MV-4-11 (cell line): Measurements from ENCODE around the gene BMP7.

ENCODE experiments used
- DNase-seq: peaks from one replicate; lab custom pipeline; 2025; lab: John Stamatoyannopoulos, UW

The BMP7 gene

DNA sequence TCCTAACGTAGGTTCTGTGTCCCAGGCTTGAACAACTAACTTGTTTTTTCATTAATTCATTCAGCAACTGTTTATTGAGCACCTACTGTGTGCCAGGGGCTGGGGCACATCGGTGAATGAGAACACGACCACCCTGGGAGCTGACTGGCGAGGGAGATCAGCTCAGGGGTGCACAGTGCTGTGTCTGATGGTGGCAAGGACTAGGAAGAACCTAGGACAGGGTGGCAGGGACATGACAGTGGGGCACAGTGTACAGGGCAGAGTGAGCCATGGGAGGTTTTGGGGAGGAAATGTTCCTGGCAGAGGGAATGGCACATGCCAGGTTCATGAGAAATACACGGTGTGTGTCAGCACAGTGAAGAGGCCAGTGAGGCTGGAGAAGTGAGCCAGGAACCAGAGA is 76.7 kb downstream of the BMP7 start:
- no peak for DNase-seq

DNA sequence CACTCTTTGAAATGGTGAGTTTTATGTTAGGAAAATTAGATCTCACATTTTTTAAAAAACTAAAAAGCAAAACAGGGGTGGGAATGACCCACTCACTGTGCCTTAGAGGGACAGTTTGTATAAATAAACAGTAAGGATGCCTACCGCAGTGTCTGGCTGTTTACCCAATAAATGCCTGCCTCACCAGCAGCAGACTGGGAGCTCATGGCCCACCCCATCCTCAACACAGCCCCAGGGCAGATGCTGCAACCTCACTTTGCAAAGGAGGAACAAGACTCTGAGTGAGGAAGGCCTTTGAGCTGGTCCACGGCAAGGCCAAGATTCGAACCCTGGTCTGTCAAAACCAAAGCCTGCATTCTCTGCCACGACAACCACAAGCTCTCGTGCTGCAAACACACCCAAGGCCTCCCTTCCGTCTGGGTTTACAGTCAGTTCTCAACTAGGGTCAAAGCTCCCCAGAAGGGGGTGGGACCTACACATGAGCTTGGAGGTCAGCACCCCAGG is 77.8 kb downstream of the BMP7 start:
- no peak for DNase-seq

DNA sequence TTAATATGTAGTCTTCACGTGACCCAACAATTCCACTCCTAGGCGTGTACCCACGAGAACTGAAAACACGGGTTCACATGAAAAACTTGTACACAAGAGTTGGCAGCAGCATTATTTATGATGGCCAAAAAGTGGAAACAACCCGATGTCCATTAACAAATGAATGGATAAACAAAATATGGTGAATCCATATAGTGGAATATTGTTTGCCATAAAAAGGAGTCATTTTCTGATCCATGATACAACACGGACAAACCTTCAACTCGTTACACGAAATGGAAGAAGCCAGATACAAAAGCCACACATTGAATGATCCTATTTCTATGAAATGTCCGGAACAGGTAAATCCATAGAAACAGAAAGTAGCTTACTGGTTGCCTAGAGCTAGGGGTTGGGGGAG is 78.4 kb downstream of the BMP7 start:
- DNase-seq, result no peak

DNA sequence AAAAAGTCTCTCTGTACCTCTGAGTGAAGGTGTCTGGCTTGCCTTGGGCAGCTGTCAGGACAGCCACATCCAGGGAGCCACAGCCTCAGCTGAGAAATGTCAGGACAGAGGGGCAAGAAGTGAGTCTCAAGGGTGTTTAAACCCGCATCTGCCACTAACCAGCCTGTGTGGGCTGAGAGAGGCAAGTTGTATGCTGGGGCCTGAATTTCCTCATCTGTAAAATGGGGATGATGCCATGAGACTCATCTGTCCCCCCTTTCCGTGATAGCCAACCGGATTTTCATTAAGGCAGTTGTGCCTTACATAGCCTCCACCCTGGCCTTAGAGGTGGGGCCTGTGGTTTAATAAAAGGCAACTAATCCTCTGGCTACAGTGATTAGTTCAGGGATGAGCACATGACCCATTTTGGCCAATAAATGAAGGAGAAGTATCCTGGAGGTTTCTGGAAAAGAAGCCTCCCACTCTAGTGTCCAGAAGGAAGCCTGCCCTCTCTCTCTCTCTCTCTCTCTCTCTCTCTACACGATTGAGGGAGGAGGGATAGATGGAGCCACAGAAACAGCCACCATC is 79.3 kb downstream of the BMP7 start:
- no peak for DNase-seq

DNA sequence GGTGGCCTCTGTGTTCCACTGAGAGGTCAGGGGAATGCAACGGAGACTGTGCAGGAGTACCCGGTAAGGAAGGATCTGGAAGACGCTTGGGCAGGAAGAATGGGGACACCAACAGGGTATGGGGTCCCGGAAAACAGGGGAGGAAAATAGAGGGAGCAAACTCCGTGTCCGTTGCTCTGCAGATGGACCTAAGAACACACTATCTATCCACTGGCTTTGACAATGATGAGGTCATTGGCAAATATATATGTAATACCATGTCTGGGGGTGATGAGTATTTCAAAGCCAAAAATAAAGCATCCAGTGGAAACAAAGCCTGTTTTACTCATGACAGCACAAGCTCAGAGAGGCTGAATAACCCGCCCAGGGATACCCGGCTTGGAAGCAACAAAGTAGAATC is 80.2 kb downstream of the BMP7 start:
- no peak for DNase-seq

DNA sequence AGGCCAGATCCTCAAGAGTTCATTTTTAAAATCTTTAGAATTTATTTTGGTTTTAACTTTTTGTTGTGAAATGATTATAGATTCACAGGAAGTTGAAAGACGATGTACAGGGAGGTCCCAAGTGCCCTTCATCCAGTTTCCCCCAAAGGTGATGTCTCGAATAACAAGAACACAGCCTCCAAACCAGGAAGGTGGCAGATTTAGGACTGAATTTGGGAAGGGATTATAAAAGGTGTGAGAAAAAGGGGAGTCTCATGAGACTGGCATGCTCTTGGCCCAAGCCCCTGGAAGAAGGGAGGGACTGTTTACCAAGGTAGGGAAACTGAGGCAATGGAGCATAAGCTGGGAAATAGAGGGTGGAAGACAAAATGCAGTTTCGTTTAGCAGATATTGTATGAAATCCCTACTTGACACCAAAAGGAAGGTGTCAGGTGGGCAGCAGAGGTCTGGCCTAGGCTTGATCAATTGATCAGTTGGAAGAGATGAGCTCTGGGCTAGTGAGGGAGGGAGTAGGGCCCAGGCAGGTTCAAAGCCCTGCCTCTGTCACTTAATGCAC is 81.2 kb downstream of the BMP7 start:
- no peak for DNase-seq

DNA sequence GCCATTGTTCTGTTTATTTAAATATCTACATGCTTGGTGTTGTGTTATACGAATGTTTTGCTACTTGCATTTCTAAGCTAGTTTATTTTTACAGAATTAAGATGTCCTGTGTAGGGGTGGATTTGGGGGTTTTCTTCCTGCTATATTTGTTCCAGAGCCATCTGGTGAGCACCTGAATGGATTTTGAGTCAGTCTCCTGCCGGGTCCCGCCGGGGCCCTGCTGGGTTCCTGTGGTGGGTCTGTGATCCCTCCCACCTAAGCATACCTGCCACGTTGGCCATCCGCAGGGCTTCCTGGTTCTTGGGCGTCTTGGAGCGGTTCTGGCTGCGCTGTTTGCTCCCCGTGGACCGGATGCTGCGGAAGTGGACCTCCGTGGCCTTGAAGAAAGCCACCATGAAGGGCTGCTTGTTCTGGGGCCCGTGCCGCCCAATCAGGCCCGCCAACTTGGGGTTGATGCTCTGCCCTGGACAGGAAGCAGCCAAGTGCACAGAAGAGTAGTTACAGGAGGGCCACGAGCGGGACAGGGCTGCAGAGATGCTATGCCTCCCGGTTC is 82.9 kb downstream of the BMP7 start:
- no peak for DNase-seq

DNA sequence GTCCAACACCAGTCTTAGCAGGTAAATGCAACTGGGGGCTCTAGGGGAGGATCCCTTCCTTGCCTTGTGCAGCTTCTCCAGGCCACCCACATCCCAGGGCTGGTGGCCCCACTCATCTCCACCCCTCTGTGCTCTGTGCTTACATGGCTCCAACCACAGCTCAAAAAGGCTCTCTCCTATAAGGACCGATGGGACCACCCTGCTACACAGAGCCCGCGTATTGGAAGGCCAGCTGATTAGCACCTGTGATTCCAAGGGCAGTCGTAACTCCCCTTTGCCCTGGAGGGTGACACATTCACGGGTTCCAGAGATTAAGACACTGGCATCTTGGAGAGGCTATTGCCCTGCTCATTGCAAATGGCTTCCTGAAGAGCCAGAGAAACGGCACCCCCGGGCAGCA is 84.8 kb downstream of the BMP7 start:
- DNase-seq, result no peak

DNA sequence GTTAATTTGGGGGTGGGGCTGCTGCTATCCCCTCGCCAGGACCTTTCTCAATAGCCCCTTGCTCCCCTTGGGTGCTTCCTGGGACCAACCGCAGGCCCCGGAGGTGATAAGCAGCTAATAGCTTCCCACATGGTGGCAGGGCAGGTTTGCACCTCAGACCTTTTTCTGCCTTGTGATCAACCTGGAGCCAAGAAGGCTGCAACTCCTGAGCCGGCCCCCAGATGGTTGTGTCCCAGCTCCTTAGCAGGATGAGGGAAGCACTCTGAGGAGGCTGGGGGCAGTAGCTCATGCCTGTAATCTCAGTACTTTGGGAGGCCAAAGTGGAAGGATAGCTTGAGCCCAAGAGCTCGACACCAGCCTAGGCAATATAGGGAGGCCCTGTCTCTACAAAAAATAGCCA is 85.5 kb downstream of the BMP7 start:
- DNase-seq, result no peak

DNA sequence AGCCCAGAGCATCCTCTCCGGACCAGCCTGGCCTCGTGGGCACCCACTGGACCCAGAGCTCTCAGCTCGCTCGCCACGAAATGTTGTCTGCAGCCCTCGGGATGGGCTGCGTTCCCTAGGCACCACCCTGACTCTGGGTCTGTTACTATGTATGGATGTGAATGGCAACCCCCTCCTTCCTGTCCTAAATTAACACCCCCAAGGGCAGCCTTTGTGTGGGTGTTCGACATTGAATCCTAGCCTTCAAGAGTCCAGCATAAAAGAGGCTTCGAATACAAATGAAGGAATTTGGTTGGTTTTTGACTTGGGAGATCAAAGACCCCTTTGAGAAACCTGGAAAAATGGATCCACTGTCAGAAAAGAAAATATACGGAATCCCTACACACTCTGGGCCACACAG is 86.1 kb downstream of the BMP7 start:
- no peak for DNase-seq

DNA sequence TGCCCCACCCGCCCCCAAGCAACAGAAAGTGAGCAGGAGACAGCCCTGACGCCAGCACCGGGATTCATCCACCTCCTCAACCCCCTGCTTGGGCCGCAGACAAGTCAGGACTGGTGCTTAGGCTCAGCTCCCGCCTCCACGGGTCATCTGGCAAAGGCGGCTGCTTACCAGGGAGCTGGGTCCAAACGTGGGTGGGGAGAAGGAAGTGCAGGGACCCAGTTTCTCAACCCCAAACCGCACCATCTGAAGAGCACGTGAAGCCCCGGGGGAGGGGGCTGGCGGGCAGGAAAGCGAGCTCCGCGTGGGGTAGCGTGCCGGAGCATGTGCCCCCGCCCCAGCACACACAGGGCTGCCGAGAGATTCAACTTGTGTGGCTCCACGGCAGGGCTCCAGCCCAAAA is 87.2 kb downstream of the BMP7 start:
- DNase-seq, result peak; percentile 19

DNA sequence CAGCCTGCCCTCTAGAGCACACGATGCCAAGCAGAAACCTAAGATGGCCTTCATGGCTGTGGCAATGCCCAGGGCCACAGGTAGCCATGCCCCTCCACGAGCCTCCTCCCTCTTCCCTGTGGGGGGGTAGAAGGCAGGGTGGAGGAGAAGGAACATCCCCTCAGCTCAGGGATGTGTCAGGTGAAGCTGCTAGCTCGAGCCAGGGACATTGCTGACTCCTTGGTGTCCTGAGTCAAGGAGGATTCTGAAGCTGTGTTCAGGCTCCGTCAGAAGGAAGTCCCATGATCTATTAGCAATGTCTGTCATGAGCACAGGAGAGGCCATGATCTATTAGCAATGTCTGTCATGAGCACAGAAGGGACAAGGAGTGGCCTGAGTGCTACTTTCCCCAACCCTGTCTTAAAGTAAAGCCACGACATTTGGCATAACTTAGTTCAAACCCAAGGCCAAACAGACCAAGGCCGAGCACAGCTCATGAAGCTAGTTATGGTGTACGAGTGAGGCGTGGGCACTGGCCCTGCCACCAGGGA is 87.8 kb downstream of the BMP7 start:
- DNase-seq, result no peak

DNA sequence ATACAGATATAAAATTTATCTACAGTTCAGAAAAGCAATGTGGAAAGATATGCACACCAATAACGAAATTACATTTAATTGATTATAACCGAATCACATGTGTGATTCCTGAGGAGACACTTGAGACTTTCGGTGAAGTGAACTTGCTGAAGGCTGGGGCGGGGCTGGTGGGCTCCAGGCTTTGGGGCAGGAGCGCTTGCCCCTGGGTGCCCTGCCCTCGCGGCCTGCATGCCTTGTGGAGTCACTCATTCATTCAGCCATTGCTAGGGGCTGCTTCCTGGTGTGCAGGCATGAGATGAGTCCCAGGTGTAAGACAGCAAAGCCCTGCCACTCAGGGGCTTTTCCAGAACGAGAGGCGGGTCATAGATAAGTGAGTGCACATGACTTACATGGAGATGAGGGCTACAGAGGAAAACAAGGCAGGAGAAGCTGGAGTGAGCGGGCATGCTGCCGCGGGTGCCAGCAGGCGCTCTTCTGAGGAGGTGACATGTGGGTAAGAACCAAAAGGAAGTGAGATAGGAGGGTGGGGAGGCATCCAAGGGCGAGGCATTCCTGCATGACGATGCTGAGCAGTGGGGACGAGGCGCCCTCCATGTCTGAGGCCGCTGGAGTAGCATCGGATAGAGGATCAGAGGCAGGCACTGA is 88.7 kb downstream of the BMP7 start:
- no peak for DNase-seq

DNA sequence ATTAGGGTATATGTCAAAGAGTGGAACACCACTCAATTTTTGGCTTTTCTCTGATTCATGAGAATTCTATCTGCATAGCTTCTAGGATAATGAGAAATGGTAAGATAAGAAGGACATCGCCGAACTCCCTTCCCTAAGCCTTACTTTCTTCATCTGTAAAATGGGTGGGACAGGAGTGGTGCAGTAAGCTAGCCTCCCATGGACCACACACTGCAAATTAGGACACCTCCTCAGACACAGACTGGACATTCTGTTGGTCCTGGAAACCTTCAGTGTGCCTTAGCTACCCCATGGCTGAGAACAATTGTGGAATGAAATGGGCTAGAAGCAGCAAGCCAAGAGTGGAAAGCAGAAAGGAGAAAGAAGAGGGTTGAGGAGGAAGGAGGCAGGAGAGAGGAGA is 89.6 kb downstream of the BMP7 start:
- no peak for DNase-seq

DNA sequence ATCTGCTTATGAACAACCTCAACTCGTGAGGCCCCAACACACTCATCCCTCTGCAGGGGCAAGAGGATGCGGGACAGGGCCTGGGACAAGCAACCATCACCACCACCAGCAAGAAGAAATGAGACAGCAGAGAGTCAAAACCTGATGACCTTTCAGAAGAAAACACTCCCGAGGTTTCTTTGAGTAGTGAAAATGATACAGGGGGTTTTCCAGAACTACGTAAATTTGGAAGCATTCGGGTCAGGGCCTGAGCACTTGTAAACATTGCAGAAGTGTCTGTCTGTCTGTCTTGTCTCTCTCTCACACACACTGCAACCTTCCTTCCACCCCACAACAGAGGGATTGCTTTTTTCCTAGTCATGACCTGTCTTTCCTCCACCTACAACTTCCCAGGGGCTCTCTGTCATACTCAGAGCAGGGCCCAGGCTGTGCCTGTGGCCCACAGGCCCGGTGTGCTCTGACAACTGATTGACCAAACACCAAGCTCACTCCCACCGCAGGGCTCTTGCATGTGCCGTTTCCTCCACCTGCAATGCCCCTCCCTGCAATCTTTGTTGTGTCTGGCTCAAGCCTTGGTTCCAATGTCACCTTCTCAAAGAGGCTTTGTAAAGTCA is 90.9 kb downstream of the BMP7 start:
- no peak for DNase-seq

DNA sequence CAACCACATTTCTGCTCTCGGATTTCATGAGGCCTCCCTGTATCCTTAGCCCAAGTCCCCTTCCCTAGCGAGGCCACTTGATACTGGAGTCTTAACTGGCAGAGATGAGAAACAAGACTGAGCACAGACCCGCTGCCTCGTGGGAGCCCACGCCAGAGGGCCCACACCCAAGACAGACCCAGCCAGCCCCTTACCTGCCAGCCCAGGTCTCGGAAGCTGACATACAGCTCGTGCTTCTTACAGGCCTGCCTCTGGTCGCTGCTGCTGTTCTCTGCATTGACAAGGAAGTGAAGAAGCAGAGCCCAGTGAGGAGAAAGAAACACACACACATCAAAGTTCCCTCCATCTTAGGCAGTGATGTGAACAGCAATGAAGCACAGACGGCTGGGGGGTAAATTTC is 91.7 kb downstream of the BMP7 start:
- DNase-seq, result no peak

DNA sequence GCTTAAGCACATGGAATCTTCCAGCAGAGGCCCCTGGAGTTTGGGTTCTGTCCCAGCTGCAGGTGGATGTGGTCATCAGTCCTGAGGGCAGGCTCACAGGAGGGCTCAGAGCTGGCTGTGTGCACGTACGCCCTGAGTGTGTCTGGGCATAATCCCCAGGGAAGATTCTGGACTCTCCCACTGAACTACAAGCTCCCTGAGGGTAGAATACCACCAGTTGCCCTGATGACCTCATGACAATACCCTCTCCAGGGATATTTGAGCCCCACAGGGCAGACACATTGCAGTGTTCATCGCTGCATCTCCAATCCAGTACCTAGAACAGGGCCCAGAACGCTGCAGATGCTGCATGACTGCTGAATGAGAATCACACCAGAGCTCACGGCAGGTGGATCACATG is 92.5 kb downstream of the BMP7 start:
- no peak for DNase-seq

DNA sequence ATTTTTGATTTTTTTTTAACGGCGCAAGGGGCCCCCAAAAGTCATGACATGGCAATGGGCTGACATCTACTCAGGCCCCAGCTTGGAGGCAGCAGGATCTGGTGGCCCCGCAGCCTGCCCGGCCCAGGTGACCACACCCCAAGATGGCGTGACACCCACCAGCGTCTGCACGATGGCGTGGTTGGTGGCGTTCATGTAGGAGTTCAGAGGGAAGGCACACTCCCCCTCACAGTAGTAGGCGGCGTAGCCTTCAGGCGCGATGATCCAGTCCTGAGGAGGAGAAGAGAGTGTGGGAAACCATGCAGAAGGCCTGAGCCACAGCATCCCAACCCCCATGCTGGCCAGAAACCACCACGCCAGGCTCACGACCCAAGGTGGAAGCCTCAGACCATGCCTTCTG is 93.4 kb downstream of the BMP7 start:
- no peak for DNase-seq

DNA sequence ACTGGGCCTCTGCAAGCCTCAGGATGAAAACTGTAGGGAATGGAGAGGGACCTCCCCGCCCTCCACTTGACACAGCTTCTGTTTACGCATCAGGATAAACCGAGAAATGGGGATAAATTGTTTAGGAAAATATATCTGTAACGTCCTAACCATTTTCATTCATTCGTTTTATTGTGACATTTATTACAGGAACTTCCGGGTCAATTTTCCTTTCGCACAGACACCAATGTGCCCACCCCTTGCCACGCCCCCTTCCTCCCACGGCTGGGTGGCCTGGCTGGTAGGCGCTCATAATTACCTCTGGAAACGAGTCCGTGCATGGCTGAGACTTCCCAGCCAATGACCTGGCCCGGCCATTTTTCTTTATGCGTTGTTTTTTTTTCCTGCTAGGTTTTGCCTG is 96.1 kb downstream of the BMP7 start:
- no peak for DNase-seq

DNA sequence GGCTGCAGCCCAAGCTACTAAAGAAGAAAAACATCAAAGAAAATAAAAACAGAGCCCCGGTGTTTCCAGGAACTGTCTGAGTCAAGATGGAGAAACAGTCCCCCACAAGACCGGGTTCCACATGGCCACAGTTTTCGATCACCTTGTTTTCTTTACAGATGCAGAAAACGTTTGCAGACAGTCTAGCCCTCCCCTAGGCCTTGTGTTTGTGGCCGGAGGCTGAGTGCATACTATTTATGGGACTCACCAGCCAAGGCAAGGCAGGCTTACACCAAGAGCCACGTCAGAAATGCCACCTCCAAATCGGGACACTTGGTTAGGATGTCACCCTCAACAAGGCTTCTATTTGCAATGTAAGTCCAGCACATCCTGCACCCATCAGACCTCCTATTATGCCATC is 97.3 kb downstream of the BMP7 start:
- DNase-seq, result no peak

DNA sequence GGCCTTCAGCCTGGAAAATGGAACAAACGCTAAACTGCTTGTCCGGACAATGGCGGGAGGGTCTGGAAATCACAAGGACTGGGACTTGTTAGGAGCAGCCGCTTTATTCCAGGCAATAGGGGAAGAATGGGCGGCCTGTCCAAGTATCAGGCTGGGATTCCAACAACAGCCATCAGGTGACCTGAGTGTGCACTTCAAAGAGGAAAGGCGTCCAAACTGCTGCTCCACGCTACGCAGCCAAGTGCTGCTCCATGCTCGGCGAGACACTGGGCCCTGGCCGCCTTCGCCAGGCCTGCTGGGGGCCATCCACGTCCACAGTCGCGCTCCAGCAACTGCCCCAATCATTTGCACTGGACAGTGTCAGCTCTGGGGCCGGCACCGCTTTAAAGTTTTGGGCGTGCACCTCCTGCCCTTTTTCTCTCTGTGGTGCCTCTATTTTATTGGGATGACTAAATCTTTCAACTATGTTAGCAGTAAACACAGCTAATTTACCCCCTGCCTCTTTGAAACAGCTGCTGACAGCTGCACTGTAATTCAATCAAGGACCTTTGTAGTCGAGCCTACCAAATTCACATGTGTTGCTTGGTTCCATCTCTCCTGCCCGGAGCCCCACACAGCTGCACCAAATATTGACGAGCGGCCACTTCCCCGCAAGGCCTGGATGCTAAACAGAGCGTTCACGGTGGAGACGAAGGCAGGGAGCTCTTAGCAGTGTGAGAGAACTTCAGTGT is 98.3 kb downstream of the BMP7 start:
- no peak for DNase-seq

DNA sequence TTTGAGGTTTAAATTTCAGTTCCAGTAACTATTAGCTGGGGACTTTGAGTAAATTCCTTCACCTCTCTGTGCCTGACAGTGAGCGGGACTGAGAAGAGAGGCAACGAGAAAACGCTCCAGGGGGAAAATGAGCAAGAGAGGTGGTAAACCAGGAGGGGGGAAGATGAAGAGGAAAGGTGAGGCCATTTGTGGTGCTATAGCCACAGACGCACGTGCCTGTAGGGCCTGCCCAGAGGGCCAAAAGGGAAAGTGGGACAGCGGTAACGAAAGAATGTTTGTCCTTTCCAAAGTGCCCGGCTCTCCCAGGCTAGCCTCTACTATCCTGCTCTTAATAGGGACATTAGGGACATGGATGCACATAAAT is 99.2 kb downstream of the BMP7 start:
- no peak for DNase-seq
